RPMI7951 (cell line): ENCODE measurements around the gene UBP1. TPM values are rescaled to one million over a fixed set of nuclear protein-coding genes. Genes with fewer than 3 reads are reported as not detected.

Experiments used
- total RNA-seq: library from RNA; depleted of rRNA; stranded (reverse); fragments of >200 nt; shearing (Covaris generic); gene quantifications from 2 replicates; pipeline ENCODE4 v1.2.3, GENCODE V29; 2014; rRNA removed

The UBP1 gene
- total RNA-seq, 1 experiment from 2014 or later = 32.0 TPM

Other genes starting within 250 kb of the UBP1 start
- 4.6 and 7.5 TPM in 2 replicates for gene SUSD5, start 221.6 kb downstream of the UBP1 start, total RNA-seq
- 9.1 and 9.5 TPM in 2 replicates for gene FBXL2, start 163.0 kb downstream of the UBP1 start, total RNA-seq